ENCODE data around the gene GTF3C4.
"Not testable (repeated sequence)": the region's sequence is repeated elsewhere in the genome, so short reads cannot be mapped to it uniquely, and the experiment has no call there.

Gene GTF3C4

GRCh38 chr9:132708239-132708638, 38.0 kb downstream of the GTF3C4 start:
- no peak for DNase-seq

- DNase-seq, result no peak
These were observed 38.6 kb downstream of the GTF3C4 start for GRCh38 chr9:132708769-132709430.

GRCh38 chr9:132710333-132710732, 40.1 kb downstream of the GTF3C4 start:
- no peak for DNase-seq

- not testable (repeated sequence) for DNase-seq
These were observed 40.9 kb downstream of the GTF3C4 start for GRCh38 chr9:132711152-132711551.

GRCh38 chr9:132711846-132712245, 41.6 kb downstream of the GTF3C4 start:
- DNase-seq, result no peak

GRCh38 chr9:132712753-132713152, 42.5 kb downstream of the GTF3C4 start:
- no peak for DNase-seq

GRCh38 chr9:132716007-132716406, 45.7 kb downstream of the GTF3C4 start:
- no peak for DNase-seq

GRCh38 chr9:132717326-132717945, 47.2 kb downstream of the GTF3C4 start:
- no peak for DNase-seq

GRCh38 chr9:132718381-132718928, 48.2 kb downstream of the GTF3C4 start:
- not testable (repeated sequence) for DNase-seq

- DNase-seq, result no peak
These were observed 51.4 kb downstream of the GTF3C4 start for GRCh38 chr9:132721661-132722060.

GRCh38 chr9:132722564-132723065, 52.4 kb downstream of the GTF3C4 start:
- DNase-seq, result no peak

- no peak for DNase-seq
These were observed 53.5 kb downstream of the GTF3C4 start for GRCh38 chr9:132723809-132724208.

- DNase-seq, result no peak
These were observed 55.0 kb downstream of the GTF3C4 start for GRCh38 chr9:132725306-132725705.

- no peak for DNase-seq
These were observed 56.4 kb downstream of the GTF3C4 start for GRCh38 chr9:132726576-132727130.

- DNase-seq, result no peak
These were observed 57.8 kb downstream of the GTF3C4 start for GRCh38 chr9:132728071-132728470.

GRCh38 chr9:132728497-132728896, 58.2 kb downstream of the GTF3C4 start:
- no peak for DNase-seq

GRCh38 chr9:132729235-132729890, 59.1 kb downstream of the GTF3C4 start:
- no peak for DNase-seq

GRCh38 chr9:132730054-132731033, 60.1 kb downstream of the GTF3C4 start:
- DNase-seq, result no peak

- DNase-seq, result no peak
These were observed 61.0 kb downstream of the GTF3C4 start for GRCh38 chr9:132731230-132731629.

- no peak for DNase-seq
These were observed 62.3 kb downstream of the GTF3C4 start for GRCh38 chr9:132732326-132733259.

GRCh38 chr9:132733260-132733815, 63.1 kb downstream of the GTF3C4 start:
- no peak for DNase-seq

Data from bone marrow (tissue), 2 donors.